HUES64 (cell line): ENCODE measurements around the gene GRID1.

Source experiments
- H3K27ac ChIP-seq: 2 replicates; pipeline ENCODE4 v1.7.0; 2013; ENCODE audit warnings: low read depth, low read length, inconsistent platforms
- H3K27me3 ChIP-seq: 2 replicates; pipeline ENCODE4 v1.6.1; 2013; ENCODE audit warnings: mild to moderate bottlenecking, low read length; ENCODE audit not compliant: insufficient read depth
- H3K36me3 ChIP-seq: 2 replicates; pipeline ENCODE4 v1.6.1; 2013; ENCODE audit warnings: mild to moderate bottlenecking, low read length; ENCODE audit not compliant: insufficient read depth
- H3K4me1 ChIP-seq: 2 replicates; pipeline ENCODE4 v1.6.1; 2013; ENCODE audit warnings: mild to moderate bottlenecking, low read length, moderate library complexity; ENCODE audit not compliant: insufficient read depth
- H3K4me3 ChIP-seq: 2 replicates; pipeline ENCODE4 v1.5.1; 2013; ENCODE audit warnings: mild to moderate bottlenecking, low read length, moderate library complexity
- H3K9ac ChIP-seq: 2 replicates; pipeline ENCODE4 v1.6.1; 2013; ENCODE audit warnings: mild to moderate bottlenecking, low read depth, low read length
- H3K9me3 ChIP-seq: 2 replicates; pipeline ENCODE4 v1.6.1; 2013; ENCODE audit warnings: low read depth, low read length; ENCODE audit not compliant: insufficient read depth
- WGBS: fragments of 150-250, 120-280 bp; methylation state at CpG from one replicate; pipeline ENCODE4 v1.1.7; 2013; ENCODE audit warnings: missing lambda C conversion rate; 5-methylcytosine and 5-hydroxymethylcytosine counted together

The GRID1 gene

GRCh38 chr10:85873063-85873462 lies 493.5 kb downstream of the GRID1 start:
- H3K27ac ChIP-seq, result no peak overlapping the region
- H3K4me3 ChIP-seq, result no peak overlapping the region
- 99% methylated on average over 2 of the region's 3 CpGs for whole genome bisulfite sequencing
- H3K9ac ChIP-seq, result no peak overlapping the region
- H3K36me3 ChIP-seq, result no peaks in the 10 kb centered on the region
- no peaks in the 10 kb centered on the region for H3K4me1 ChIP-seq
- peaks cover 10% of the 10 kb centered on the region for H3K9me3 ChIP-seq
- no peaks in the 10 kb centered on the region for H3K27me3 ChIP-seq

GRCh38 chr10:85868627-85869499 lies 497.7 kb downstream of the GRID1 start:
- Histone ChIP-seq H3K9me3 (no peaks in the 10 kb centered on the region), H3K4me1 (no peaks in the 10 kb centered on the region), H3K9ac (no peak overlapping the region), H3K36me3 (no peaks in the 10 kb centered on the region), H3K27ac (no peak overlapping the region), H3K4me3 (no peak overlapping the region), H3K27me3 (no peaks in the 10 kb centered on the region)
- WGBS, result 94% methylated on average over 11 of the region's 11 CpGs

- Histone ChIP-seq H3K9me3 (no peaks in the 10 kb centered on the region), H3K27me3 (no peaks in the 10 kb centered on the region), H3K4me1 (no peaks in the 10 kb centered on the region), H3K9ac (no peak overlapping the region), H3K36me3 (no peaks in the 10 kb centered on the region), H3K4me3 (no peak overlapping the region), H3K27ac (no peak overlapping the region)
- 89% methylated on average over 3 of the region's 3 CpGs for WGBS
Measured at GRCh38 chr10:85864868-85865526, 501.6 kb downstream of the GRID1 start.

DNA sequence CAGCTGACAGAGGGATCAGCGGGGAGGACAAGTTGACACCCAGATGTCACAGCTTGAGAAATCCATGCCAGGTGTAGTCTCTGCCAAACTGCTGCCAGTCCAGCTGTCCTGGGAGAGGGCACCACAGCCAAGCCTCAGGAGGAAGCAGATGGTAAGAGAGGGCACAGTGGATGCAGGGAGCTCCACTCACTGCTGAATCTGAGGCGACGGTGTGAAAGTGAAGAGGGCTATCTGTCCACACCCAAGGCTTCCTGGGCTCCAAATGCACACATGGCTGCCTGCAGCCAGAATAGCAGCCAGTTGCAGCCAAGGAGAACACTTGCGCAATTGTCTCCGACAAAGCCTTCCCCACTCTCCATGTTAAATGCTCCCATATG lies 502.4 kb downstream of the GRID1 start:
- Histone ChIP-seq H3K9ac (no peak overlapping the region), H3K36me3 (no peaks in the 10 kb centered on the region), H3K4me1 (no peaks in the 10 kb centered on the region), H3K4me3 (no peak overlapping the region), H3K27me3 (no peaks in the 10 kb centered on the region), H3K27ac (no peak overlapping the region), H3K9me3 (no peaks in the 10 kb centered on the region)
- 97% methylated on average over 5 of the region's 5 CpGs for WGBS

DNA sequence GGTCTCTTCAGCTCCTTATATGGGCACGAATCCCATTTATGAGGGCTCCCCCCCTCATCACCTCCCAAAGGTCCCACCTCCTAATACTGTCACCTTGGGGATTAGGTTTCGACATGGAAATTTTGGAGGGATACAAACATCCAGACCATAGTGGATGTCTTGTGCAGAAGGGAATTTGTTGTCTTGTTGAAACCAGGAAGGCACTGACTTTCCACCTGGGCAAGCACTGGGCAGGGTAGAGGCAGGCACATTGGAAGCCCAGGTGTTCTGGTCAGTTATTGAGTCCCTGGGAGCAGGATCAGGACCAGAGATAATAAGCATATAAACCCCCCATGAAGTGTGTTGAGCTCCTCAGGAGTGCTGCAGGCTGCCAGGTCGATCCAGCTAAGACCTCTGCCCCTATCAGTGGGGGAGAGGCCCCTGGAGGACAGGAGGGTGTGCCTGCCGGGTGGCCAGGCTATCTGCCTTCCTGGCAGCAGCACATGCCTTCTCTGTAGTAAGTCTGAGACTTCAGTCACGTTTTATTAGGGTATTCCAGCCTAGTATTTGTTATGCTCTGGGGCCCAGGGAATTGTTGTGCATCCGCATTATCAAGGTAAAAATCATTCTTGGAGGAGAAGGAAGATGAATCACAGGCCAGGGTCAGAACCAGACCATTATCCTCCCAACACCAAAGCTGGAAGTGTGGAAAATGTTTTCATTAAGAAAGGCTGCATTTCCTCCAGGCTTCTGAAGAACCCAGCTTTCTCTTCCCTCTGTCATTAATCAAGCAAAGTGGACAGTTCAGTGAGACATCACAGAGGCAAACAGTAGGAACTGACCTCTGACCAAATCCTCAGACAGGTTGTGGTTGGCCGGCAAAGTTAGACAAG lies 503.1 kb downstream of the GRID1 start:
- H3K4me3 ChIP-seq, result no peak overlapping the region
- no peaks in the 10 kb centered on the region for H3K9me3 ChIP-seq
- no peaks in the 10 kb centered on the region for H3K27me3 ChIP-seq
- no peak overlapping the region for H3K9ac ChIP-seq
- no peaks in the 10 kb centered on the region for H3K36me3 ChIP-seq
- no peak overlapping the region for H3K27ac ChIP-seq
- WGBS, result 84% methylated on average over 7 of the region's 7 CpGs
- H3K4me1 ChIP-seq, result no peaks in the 10 kb centered on the region

GRCh38 chr10:85862771-85863170 lies 503.8 kb downstream of the GRID1 start:
- Histone ChIP-seq H3K27ac (no peak overlapping the region), H3K4me3 (no peak overlapping the region), H3K9me3 (no peaks in the 10 kb centered on the region), H3K9ac (no peak overlapping the region), H3K4me1 (no peaks in the 10 kb centered on the region), H3K27me3 (no peaks in the 10 kb centered on the region), H3K36me3 (no peaks in the 10 kb centered on the region)
- WGBS, result 81% methylated on average over 6 of the region's 6 CpGs

DNA sequence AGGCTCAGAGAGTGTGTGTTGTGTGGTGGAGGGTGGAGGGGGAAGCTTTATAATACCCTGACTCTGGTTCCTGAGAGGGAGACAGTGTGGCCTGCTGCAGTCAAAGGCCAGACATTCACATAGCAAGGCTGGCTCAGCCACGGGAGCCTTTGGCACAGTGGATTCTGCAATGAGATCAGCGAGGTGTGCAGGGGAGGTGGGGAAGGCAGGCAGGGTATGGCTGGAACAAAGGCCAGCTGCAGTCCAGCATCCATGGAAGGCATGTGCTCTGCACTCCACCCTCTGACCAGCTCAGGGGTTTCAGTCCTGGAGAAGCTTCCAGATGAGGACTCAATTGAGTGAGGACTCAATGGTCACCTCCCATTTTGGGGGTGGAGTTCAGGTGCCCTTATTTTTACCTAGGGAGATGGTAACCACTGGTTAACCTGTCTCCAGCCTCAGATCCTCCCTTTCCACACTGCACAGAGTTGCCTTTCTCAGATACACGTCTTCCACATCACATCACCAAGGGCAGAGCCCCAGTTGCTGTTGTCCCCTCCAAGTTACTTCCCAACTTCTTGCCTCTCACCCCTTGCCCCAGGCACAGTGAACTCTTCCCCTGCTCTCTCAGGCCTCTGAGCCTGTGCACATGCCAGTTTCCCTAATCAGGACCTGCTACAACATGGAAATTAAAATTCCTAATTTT lies 504.9 kb downstream of the GRID1 start:
- H3K4me3 ChIP-seq, result no peak overlapping the region
- H3K36me3 ChIP-seq, result no peaks in the 10 kb centered on the region
- 85% methylated on average over 3 of the region's 3 CpGs for WGBS
- H3K9me3 ChIP-seq, result no peaks in the 10 kb centered on the region
- no peaks in the 10 kb centered on the region for H3K4me1 ChIP-seq
- no peak overlapping the region for H3K9ac ChIP-seq
- H3K27me3 ChIP-seq, result no peaks in the 10 kb centered on the region
- no peak overlapping the region for H3K27ac ChIP-seq

DNA sequence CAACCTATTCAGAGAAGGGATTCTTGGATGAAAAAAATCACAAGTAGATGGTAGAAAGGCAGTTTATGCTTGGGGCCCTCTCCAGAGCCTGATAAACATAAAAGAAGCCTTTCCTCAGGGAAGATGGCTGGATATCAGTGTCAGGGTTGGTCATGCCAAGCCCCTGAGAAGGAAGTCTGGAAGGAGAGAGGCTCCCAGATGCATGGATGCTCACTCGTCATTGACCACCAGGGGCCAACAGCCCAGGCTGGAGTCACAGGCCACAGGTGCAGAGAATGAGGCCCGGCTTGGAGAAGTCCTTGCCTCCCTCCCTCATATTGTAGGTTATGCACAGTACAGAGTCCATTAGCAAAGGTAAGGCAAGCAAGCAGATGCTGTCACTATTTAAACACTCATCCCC lies 506.7 kb downstream of the GRID1 start:
- Histone ChIP-seq H3K27me3 (no peaks in the 10 kb centered on the region), H3K27ac (no peak overlapping the region), H3K9me3 (no peaks in the 10 kb centered on the region), H3K4me3 (no peak overlapping the region), H3K36me3 (no peaks in the 10 kb centered on the region), H3K9ac (no peak overlapping the region), H3K4me1 (no peaks in the 10 kb centered on the region)
- 95% methylated on average over 2 of the region's 2 CpGs for WGBS

GRCh38 chr10:85858776-85859515 lies 507.6 kb downstream of the GRID1 start:
- H3K4me3 ChIP-seq, result no peak overlapping the region
- no peak overlapping the region for H3K27ac ChIP-seq
- H3K9me3 ChIP-seq, result no peaks in the 10 kb centered on the region
- no peak overlapping the region for H3K9ac ChIP-seq
- no peaks in the 10 kb centered on the region for H3K36me3 ChIP-seq
- no peaks in the 10 kb centered on the region for H3K27me3 ChIP-seq
- 96% methylated on average over 3 of the region's 3 CpGs for WGBS
- no peaks in the 10 kb centered on the region for H3K4me1 ChIP-seq

DNA sequence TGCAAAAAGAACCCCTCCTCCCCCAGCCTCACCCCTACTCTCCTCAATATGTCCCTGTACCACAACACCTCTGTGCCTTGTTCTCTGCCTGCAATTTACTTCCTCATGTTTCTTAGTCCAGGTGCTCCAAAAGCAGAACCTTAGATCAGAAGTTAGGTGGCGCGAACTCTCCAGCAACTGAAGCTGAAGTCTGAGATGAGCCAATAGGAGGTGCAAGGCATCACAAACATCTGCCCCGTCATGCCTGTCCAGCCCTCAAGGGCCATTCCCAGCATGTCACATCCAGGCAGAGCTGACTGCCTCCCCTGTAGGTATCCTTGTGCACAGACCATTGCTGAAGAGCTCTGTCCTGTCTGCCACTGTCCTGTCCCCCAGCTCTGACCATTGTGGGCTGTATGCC lies 508.8 kb downstream of the GRID1 start:
- H3K4me3 ChIP-seq, result no peak overlapping the region
- no peaks in the 10 kb centered on the region for H3K9me3 ChIP-seq
- no peaks in the 10 kb centered on the region for H3K36me3 ChIP-seq
- H3K27me3 ChIP-seq, result no peaks in the 10 kb centered on the region
- no peak overlapping the region for H3K9ac ChIP-seq
- H3K4me1 ChIP-seq, result no peaks in the 10 kb centered on the region
- 99% methylated on average over 3 of the region's 3 CpGs for WGBS
- H3K27ac ChIP-seq, result no peak overlapping the region
